Panc1 (cell line): Measurements from ENCODE around the gene HIGD1C. TPM values are rescaled to one million over a fixed set of nuclear protein-coding genes. Genes with fewer than 3 reads are reported as not detected.

ENCODE experiments used
- ATAC-seq: fragments of 200-7000 bp; cut with Tn5 transposase; 2 replicates; pipeline ENCODE4 v1.9.1; 2020; ENCODE audit warnings: mild to moderate bottlenecking, moderate library complexity
- BruUV-seq: library from RNA; stranded (reverse); fragments of 400-500 nt; replicated peaks from 2 replicates; lab custom pipeline; 2021; lab: Mats Ljungman, UMichigan
- CTCF ChIA-PET: fragments of 300-600 bp; sonication (Branson Sonifier 250); formaldehyde crosslinking; loops from one replicate; lab custom pipeline; 2022; ENCODE audit warnings: antibody characterized with exemption; lab: Charles Lee
- POLR2A ChIA-PET: fragments of 300-600 bp; sonication (Branson Sonifier 250); formaldehyde crosslinking; loops from one replicate; lab custom pipeline; 2022; ENCODE audit warnings: antibody characterized with exemption; lab: Charles Lee
- DNase-seq: peaks from one replicate; pipeline ENCODE4 v3.0.0-alpha.2; 2010; ENCODE audit warnings: low read depth, low spot score
- H3K27ac ChIP-seq: 2 replicates; pipeline ENCODE4 v1.5.1; 2011; ENCODE audit warnings: mild to moderate bottlenecking, low read length, inconsistent platforms
- H3K27me3 ChIP-seq: fragments of 200-500 bp; sonication (Bioruptor generic); 2 replicates; pipeline ENCODE4 v1.6.0; 2014; ENCODE audit warnings: low read length, inconsistent platforms; ENCODE audit not compliant: control insufficient read depth, insufficient read depth
- H3K36me3 ChIP-seq: fragments of 200-500 bp; sonication (Bioruptor generic); 2 replicates; pipeline ENCODE4 v1.5.1; 2014; ENCODE audit warnings: inconsistent platforms, mild to moderate bottlenecking, low read length, moderate library complexity; ENCODE audit not compliant: control insufficient read depth, insufficient read depth
- H3K4me1 ChIP-seq: 2 replicates; pipeline ENCODE4 v1.5.1; 2011; ENCODE audit warnings: inconsistent platforms, mild to moderate bottlenecking, low read length, moderate library complexity; ENCODE audit not compliant: control insufficient read depth, insufficient read depth
- H3K4me3 ChIP-seq, 2 experiments: 2 replicates each; pipeline ENCODE4 v1.5.1; 2011 to 2012; ENCODE audit warnings: low read depth in 2 of 2, low read length in 2 of 2, mild to moderate bottlenecking in 2 of 2, inconsistent platforms in 1 of 2, moderate library complexity in 1 of 2
- H3K9me3 ChIP-seq: fragments of 200-500 bp; sonication (Bioruptor generic); 2 replicates; pipeline ENCODE4 v1.5.1; 2014; ENCODE audit warnings: low read depth, mild to moderate bottlenecking, inconsistent platforms, low read length, moderate library complexity; ENCODE audit not compliant: control insufficient read depth, insufficient read depth
- POLR2AphosphoS5 ChIP-seq: IDR thresholded peaks from 2 replicates; pipeline ENCODE4 v1.6.1; 2012; ENCODE audit warnings: mild to moderate bottlenecking, low read depth, low read length, moderate library complexity
- SIN3A ChIP-seq: IDR thresholded peaks from 2 replicates; pipeline ENCODE4 v1.6.1; 2012; ENCODE audit warnings: low read depth, mild to moderate bottlenecking, low read length, moderate library complexity, borderline replicate concordance; ENCODE audit not compliant: insufficient read depth
- TCF7L2 ChIP-seq: IDR thresholded peaks from 2 replicates; pipeline ENCODE4 v1.6.1; 2011; ENCODE audit warnings: mild to moderate bottlenecking, low read depth, low read length, inconsistent platforms
- in situ Hi-C: cut with HindIII; loops from 2 replicates; pipeline ENCODE4 v1.10.0; 2016; ENCODE audit warnings: low sequenced_read_pairs, low pct_unique_long_range_greater_than_20kb
- intact Hi-C: fragments of 100-400 bp; cut with micrococcal nuclease; formaldehyde crosslinking; loops from one replicate; pipeline ENCODE4 v1.10.0; 2022; ENCODE audit not compliant: unreplicated experiment
- total RNA-seq: library from RNA; stranded (reverse); gene quantifications from one replicate; pipeline ENCODE4 v1.2.1, GENCODE V29; 2021; ENCODE audit not compliant: unreplicated experiment
- TF ChIP-seq, protein P1 (sequence below): fragments of 450-650 bp; IDR thresholded peaks from 2 replicates; pipeline ENCODE4 v1.5.1; 2017; ENCODE audit warnings: mild to moderate bottlenecking
- TF ChIP-seq, protein P2 (sequence below), 2 experiments: IDR thresholded peaks; 2 replicates each; pipeline ENCODE4 v1.6.1; 2011 to 2012; ENCODE audit warnings: low read depth in 2 of 2, control low read depth in 1 of 2, low read length in 1 of 2, mild to moderate bottlenecking in 1 of 2, moderate library complexity in 1 of 2; ENCODE audit not compliant: insufficient read depth in 1 of 2

Gene HIGD1C
- total RNA-seq, 1 experiment from 2014 or later = not detected

- no peak for TF ChIP-seq TCF7L2
- TF ChIP-seq, protein P1, sequence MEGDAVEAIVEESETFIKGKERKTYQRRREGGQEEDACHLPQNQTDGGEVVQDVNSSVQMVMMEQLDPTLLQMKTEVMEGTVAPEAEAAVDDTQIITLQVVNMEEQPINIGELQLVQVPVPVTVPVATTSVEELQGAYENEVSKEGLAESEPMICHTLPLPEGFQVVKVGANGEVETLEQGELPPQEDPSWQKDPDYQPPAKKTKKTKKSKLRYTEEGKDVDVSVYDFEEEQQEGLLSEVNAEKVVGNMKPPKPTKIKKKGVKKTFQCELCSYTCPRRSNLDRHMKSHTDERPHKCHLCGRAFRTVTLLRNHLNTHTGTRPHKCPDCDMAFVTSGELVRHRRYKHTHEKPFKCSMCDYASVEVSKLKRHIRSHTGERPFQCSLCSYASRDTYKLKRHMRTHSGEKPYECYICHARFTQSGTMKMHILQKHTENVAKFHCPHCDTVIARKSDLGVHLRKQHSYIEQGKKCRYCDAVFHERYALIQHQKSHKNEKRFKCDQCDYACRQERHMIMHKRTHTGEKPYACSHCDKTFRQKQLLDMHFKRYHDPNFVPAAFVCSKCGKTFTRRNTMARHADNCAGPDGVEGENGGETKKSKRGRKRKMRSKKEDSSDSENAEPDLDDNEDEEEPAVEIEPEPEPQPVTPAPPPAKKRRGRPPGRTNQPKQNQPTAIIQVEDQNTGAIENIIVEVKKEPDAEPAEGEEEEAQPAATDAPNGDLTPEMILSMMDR = no peak
- Histone ChIP-seq H3K36me3 (no peaks in the 10 kb centered on the region), H3K27me3 (no peaks in the 10 kb centered on the region), H3K4me1 (no peaks in the 10 kb centered on the region), H3K27ac (no peak overlapping the region), H3K9me3 (no peaks in the 10 kb centered on the region), H3K4me3 (no peak overlapping the region)
- BruUV-seq = no TSS peak
- ATAC-seq = no peak
- intact Hi-C loops = no loop called here
- no peak for DNase-seq
- in situ Hi-C loops = no loop called here
- ChIA-PET POLR2A (no interaction called here), CTCF (interaction anchor here (0.7 kb wide), 1 partner anchor 686 kb away, joined by 4 read pairs; no protein-coding TSS in a partner anchor)
Observed at GRCh38 chr12:50924131-50924438, 28.3 kb upstream of the HIGD1C start.

DNA sequence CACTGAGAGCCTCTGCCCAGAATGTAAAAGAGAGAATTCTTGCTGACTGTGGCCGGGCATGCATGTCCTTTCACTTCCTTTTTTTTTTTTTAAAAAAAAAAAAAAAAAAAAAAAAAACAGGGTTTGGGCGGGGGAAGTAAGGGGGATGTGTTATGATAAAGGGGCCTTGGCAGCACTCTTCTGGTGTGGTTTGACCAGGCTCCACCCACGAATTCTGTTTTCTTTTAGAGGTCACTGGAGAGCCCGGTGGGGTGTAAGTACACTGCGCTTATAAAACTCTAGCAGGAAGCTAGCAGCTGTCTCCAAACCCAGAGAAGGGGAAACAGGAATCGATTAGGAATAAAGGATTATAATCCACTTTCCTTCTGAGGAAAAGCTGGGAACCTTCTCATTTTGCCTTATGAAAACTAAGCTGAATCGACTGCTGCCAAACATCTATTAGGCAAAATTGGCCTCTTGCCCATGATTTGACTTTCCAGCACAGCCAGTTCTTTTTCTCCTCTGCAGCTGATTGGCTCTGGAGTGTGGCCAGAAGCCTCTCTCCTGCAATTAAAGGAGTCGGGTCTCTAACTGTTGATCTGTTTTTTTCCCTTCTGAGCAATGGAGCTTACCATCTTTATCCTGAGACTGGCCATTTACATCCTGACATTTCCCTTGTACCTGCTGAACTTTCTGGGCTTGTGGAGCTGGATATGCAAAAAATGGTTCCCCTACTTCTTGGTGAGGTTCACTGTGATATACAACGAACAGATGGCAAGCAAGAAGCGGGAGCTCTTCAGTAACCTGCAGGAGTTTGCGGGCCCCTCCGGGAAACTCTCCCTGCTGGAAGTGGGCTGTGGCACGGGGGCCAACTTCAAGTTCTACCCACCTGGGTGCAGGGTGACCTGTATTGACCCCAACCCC, 27.7 kb upstream of the HIGD1C start:
- no TSS peak for BruUV-seq
- in situ Hi-C loops = no loop called here

DNA sequence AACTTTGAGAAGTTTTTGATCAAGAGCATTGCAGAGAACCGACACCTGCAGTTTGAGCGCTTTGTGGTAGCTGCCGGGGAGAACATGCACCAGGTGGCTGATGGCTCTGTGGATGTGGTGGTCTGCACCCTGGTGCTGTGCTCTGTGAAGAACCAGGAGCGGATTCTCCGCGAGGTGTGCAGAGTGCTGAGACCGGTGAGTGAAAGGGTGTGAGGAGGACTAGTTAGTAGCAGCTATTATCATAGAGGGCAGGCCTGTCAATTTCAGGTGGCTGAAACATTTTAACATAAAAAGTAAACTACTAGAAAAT, 27.0 kb upstream of the HIGD1C start:
- Histone ChIP-seq H3K9me3 (no peaks in the 10 kb centered on the region), H3K27ac (no peak overlapping the region), H3K36me3 (no peaks in the 10 kb centered on the region), H3K4me1 (no peaks in the 10 kb centered on the region), H3K4me3 (peak overlapping the region in 1 of 2 experiments; percentile 26; a peak in 1 of 4 replicates), H3K27me3 (no peaks in the 10 kb centered on the region)
- no peak for TF ChIP-seq TCF7L2
- TF ChIP-seq, protein P1 = no peak
- TF ChIP-seq SIN3A = no peak
- no peak for TF ChIP-seq POLR2AphosphoS5
- TF ChIP-seq, protein P2, sequence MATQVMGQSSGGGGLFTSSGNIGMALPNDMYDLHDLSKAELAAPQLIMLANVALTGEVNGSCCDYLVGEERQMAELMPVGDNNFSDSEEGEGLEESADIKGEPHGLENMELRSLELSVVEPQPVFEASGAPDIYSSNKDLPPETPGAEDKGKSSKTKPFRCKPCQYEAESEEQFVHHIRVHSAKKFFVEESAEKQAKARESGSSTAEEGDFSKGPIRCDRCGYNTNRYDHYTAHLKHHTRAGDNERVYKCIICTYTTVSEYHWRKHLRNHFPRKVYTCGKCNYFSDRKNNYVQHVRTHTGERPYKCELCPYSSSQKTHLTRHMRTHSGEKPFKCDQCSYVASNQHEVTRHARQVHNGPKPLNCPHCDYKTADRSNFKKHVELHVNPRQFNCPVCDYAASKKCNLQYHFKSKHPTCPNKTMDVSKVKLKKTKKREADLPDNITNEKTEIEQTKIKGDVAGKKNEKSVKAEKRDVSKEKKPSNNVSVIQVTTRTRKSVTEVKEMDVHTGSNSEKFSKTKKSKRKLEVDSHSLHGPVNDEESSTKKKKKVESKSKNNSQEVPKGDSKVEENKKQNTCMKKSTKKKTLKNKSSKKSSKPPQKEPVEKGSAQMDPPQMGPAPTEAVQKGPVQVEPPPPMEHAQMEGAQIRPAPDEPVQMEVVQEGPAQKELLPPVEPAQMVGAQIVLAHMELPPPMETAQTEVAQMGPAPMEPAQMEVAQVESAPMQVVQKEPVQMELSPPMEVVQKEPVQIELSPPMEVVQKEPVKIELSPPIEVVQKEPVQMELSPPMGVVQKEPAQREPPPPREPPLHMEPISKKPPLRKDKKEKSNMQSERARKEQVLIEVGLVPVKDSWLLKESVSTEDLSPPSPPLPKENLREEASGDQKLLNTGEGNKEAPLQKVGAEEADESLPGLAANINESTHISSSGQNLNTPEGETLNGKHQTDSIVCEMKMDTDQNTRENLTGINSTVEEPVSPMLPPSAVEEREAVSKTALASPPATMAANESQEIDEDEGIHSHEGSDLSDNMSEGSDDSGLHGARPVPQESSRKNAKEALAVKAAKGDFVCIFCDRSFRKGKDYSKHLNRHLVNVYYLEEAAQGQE (IDR thresholded peaks at IDR 0.05; ENCODE audit: insufficient read depth in 1 of 2, low read depth in 2 of 2, low read length in 1 of 2) = no peak
- BruUV-seq = no TSS peak
- intact Hi-C loops (no loop called here), in situ Hi-C loops (no loop called here)
- ATAC-seq = no peak
- ChIA-PET CTCF (no interaction called here), POLR2A (no interaction called here)
- no peak for DNase-seq

More for the DNA sequence above, 27.7 kb upstream of the HIGD1C start:
- no peak for TF ChIP-seq SIN3A
- no peaks in the 10 kb centered on the region for H3K27me3 ChIP-seq
- H3K36me3 ChIP-seq = no peaks in the 10 kb centered on the region
- H3K9me3 ChIP-seq = no peaks in the 10 kb centered on the region
- no peak overlapping the region for H3K27ac ChIP-seq
- H3K4me1 ChIP-seq = no peaks in the 10 kb centered on the region
- intact Hi-C loops = no loop called here
- CTCF ChIA-PET = interaction anchor here (0.6 to 0.7 kb wide), 3 partner anchors 113 to 686 kb away, joined by 4 to 16 read pairs (median 15); no protein-coding TSS in a partner anchor
- peak overlapping the region in 1 of 2 experiments; percentile 26; a peak in 1 of 4 replicates for H3K4me3 ChIP-seq
- ATAC-seq = no peak
- POLR2A ChIA-PET = no interaction called here
- DNase-seq = no peak
